ENCODE measurements around the gene TRAF1. TPM values are rescaled to one million over a fixed set of nuclear protein-coding genes. Genes with fewer than 3 reads are reported as not detected.

Gene TRAF1
- total and polyA plus RNA-seq, 12 donors: 1.1 to 6.7 (median 2.0) TPM

- Histone ChIP-seq H3K27ac (no peak overlapping the region), H3K4me1 (peaks cover 0 to 7% (median 4%) of the 10 kb centered on the region in 9 donors), H3K9me3 (no peaks in the 10 kb centered on the region), H3K36me3 (no peaks in the 10 kb centered on the region), H3K4me3 (no peak overlapping the region), H3K27me3 (no peaks in the 10 kb centered on the region)
- TF ChIP-seq CTCF (IDR thresholded peaks at IDR 0.05): no peak
- intact Hi-C loops (cut with DNase I): no loop called here
- DNase-seq (no peak), ATAC-seq (no peak)
- WGBS, 2 donors: 86% methylated on average over 2 of the region's 2 CpGs
Observed at GRCh38 chr9:120949290-120949689, 22.7 kb upstream of the TRAF1 start.

GRCh38 chr9:120948824-120949223 lies 22.2 kb upstream of the TRAF1 start:
- H3K27ac ChIP-seq: no peak overlapping the region
- TF ChIP-seq CTCF (IDR thresholded peaks at IDR 0.05): no peak
- DNase-seq: no peak
- no peaks in the 10 kb centered on the region for H3K36me3 ChIP-seq
- H3K4me1 ChIP-seq: peaks cover 0 to 7% (median 4%) of the 10 kb centered on the region in 9 donors
- H3K27me3 ChIP-seq: no peaks in the 10 kb centered on the region
- 97 to 100% methylated on average over 1 of the region's 1 CpG for WGBS, 2 donors
- no peak for ATAC-seq
- intact Hi-C loops (cut with DNase I): no loop called here
- no peak overlapping the region for H3K4me3 ChIP-seq
- no peaks in the 10 kb centered on the region for H3K9me3 ChIP-seq

- WGBS, 2 donors: 96 to 98% methylated on average over 2 of the region's 2 CpGs
- Histone ChIP-seq H3K4me1 (peaks cover 0 to 15% (median 9%) of the 10 kb centered on the region in 9 donors), H3K27ac (no peak overlapping the region), H3K36me3 (no peaks in the 10 kb centered on the region), H3K4me3 (no peak overlapping the region), H3K27me3 (no peaks in the 10 kb centered on the region), H3K9me3 (no peaks in the 10 kb centered on the region)
- DNase-seq: no peak
- intact Hi-C loops (cut with DNase I): no loop called here
- ATAC-seq: no peak
- TF ChIP-seq CTCF (IDR thresholded peaks at IDR 0.05): no peak
Observed at GRCh38 chr9:120947222-120947621, 20.6 kb upstream of the TRAF1 start.

GRCh38 chr9:120946259-120946658 lies 19.7 kb upstream of the TRAF1 start:
- no peak for ATAC-seq

More at GRCh38 chr9:120946259-120946658, 19.7 kb upstream of the TRAF1 start:
- TF ChIP-seq CTCF (IDR thresholded peaks at IDR 0.05): no peak
- peaks cover 0 to 24% (median 10%) of the 10 kb centered on the region in 9 donors for H3K4me1 ChIP-seq
- no peak overlapping the region for H3K27ac ChIP-seq
- H3K4me3 ChIP-seq: no peak overlapping the region
- intact Hi-C loops (cut with DNase I): no loop called here
- 80% methylated on average over 3 of the region's 3 CpGs for WGBS, 2 donors
- H3K36me3 ChIP-seq: no peaks in the 10 kb centered on the region
- H3K9me3 ChIP-seq: no peaks in the 10 kb centered on the region
- no peaks in the 10 kb centered on the region for H3K27me3 ChIP-seq
- DNase-seq: no peak
